K562 (cell line): Measurements from ENCODE around the gene TMEM131L. TPM values are rescaled to one million over a fixed set of nuclear protein-coding genes. Genes with fewer than 3 reads are reported as not detected.

Experiments used
- CBFA2T3 ChIP-seq: fragments of 450-650 bp; IDR thresholded peaks from 2 replicates; pipeline ENCODE4 v1.6.1; 2017
- DDX20 ChIP-seq: fragments of 450-650 bp; IDR thresholded peaks from 2 replicates; pipeline ENCODE4 v1.6.1; 2016; ENCODE audit warnings: missing genetic modification characterization, low read depth, mild to moderate bottlenecking, missing compliant biosample characterization, moderate library complexity
- HDAC1 ChIP-seq, 2 experiments: fragments of 450-650 bp; IDR thresholded peaks; 2 replicates each; pipeline ENCODE4 v1.6.1; 2016 to 2017; ENCODE audit warnings: inconsistent platforms in 1 of 2, mild to moderate bottlenecking in 1 of 2, moderate library complexity in 1 of 2
- IFI16 ChIP-seq: fragments of 250-450 bp; sonication (Bioruptor Pico); IDR thresholded peaks from 2 replicates; pipeline ENCODE4 v2.1.2; 2022; ENCODE audit warnings: mild to moderate bottlenecking, inconsistent platforms
- MAFK ChIP-seq: IDR thresholded peaks from 2 replicates; pipeline ENCODE4 v1.6.1; 2011; ENCODE audit warnings: low read length, improper control_type of control experiment
- NCOA2 ChIP-seq, 2 experiments: fragments of 450-650 bp; IDR thresholded peaks; 2 replicates each; pipeline ENCODE4 v1.6.1; 2018; ENCODE audit warnings: mild to moderate bottlenecking in 2 of 2, moderate library complexity in 1 of 2; ENCODE audit not compliant: partially characterized antibody in 2 of 2
- TEAD1 ChIP-seq, 2 experiments: fragments of 450-650 bp in 1 of 2; sonication (generic) in 1 of 2; formaldehyde crosslinking; IDR thresholded peaks; 2 replicates each; pipeline versions ENCODE4 v1.4.0 to v1.8.0; 2020 to 2022; ENCODE audit warnings: mild to moderate bottlenecking in 2 of 2, missing genetic modification reagents in 1 of 2
- ZNF668 ChIP-seq: fragments of 250-450 bp; sonication (Bioruptor Pico); IDR thresholded peaks from 2 replicates; pipeline ENCODE4 v1.8.0; 2022; ENCODE audit warnings: mild to moderate bottlenecking, inconsistent platforms
- ZNF785 ChIP-seq: fragments of 250-450 bp; sonication (Bioruptor Pico); IDR thresholded peaks from 2 replicates; pipeline ENCODE4 v1.4.0; 2020; ENCODE audit warnings: mild to moderate bottlenecking
- polyA plus RNA-seq, 8 experiments: library from polyadenylated mRNA; depleted of rRNA in 4 of 8; stranded (reverse) in 5 of 8; unstranded in 3 of 8; fragments of >200 nt; fragmentation: Nextera tagmentation in 2 of 8; fragmentation: Illumina TruSeq in 1 of 8; extraction: Ambion mirVana in 2 of 8; extraction: Trizol in 1 of 8; gene quantifications; 2 replicates each; pipeline versions ENCODE4 v1.2.1 to v1.2.3, GENCODE V29; 2011 to 2014; ENCODE audit warnings: inconsistent platforms in 1 of 8, missing spikeins in 1 of 8
- total RNA-seq, 7 experiments: library from RNA; depleted of rRNA in 6 of 7; stranded (reverse); fragments of >200 nt in 6 of 7; fragmentation: Illumina TruSeq in 2 of 7; extraction: Trizol in 2 of 7; gene quantifications; 2 replicates each; pipeline versions ENCODE4 v1.2.1 to v1.2.3, GENCODE V29; 2011 to 2021; ENCODE audit warnings: low replicate concordance in 1 of 7
- TF ChIP-seq, protein P1 (sequence below), 3 experiments: IDR thresholded peaks in 2 of 3; conservative IDR thresholded peaks in 1 of 3; 2 replicates each; pipeline ENCODE4 v1.5.1; 2011 to 2012; ENCODE audit warnings: low read length in 3 of 3, mild to moderate bottlenecking in 3 of 3, control low read depth in 2 of 3, improper control_type of control experiment in 1 of 3, inconsistent platforms in 1 of 3, low read depth in 1 of 3, mixed read lengths in 1 of 3, moderate library complexity in 1 of 3; ENCODE audit not compliant: insufficient read depth in 2 of 3
- TF ChIP-seq, protein P2 (sequence below): fragments of 450-650 bp; formaldehyde crosslinking; IDR thresholded peaks from 2 replicates; pipeline ENCODE4 v1.4.0; 2020; ENCODE audit warnings: mild to moderate bottlenecking, moderate library complexity
- TF ChIP-seq, protein P3 (sequence below), 2 experiments: fragments of 450-650 bp; formaldehyde crosslinking in 1 of 2; IDR thresholded peaks; 2 replicates each; pipeline versions ENCODE4 v1.4.0 to v1.6.1; 2014 to 2020; ENCODE audit warnings: mild to moderate bottlenecking in 2 of 2, borderline replicate concordance in 1 of 2, low read depth in 1 of 2
- TF ChIP-seq, protein P4 (sequence below): fragments of 450-650 bp; IDR thresholded peaks from 2 replicates; pipeline ENCODE4 v1.6.1; 2016
- TF ChIP-seq, protein P5 (sequence below): sonication (generic); IDR thresholded peaks from 2 replicates; pipeline ENCODE4 v1.6.1; 2016

Gene TMEM131L
- total and polyA plus RNA-seq, 9 of the 15 experiments (the other 6 are each of a cell fraction or from before 2014, with no cell fraction given), result 1.2 to 20.8 (median 12.9) TPM

DNA sequence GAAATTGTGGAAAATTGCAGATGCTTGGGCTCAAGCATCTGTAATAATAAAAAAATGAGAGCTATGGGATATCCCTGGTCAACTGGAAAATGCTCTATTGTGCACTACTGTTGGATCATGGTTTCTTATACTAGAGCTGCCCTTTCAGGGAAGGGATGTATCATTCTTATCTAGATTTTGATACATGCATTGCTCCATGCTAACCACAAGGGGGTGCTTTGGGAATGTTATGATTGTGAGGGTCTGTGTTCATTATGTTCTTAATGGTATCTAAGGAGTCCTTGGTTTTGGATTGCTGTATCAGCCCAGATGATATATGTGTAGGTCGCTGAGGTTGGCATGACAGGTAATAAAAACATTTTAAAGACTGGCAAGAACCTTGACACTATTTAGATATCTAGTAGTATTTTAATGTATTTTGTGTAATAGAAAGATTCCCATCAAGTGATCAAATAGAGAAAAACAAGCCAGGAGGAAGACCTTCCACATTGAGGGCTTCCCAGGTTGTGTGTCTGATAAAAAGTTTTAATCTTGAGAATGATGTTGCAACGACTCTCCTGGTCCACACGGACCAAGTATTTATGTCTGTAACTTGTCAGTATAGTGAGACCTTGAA lies 168.7 kb downstream of the TMEM131L start (continued):
- TF ChIP-seq, protein P1, sequence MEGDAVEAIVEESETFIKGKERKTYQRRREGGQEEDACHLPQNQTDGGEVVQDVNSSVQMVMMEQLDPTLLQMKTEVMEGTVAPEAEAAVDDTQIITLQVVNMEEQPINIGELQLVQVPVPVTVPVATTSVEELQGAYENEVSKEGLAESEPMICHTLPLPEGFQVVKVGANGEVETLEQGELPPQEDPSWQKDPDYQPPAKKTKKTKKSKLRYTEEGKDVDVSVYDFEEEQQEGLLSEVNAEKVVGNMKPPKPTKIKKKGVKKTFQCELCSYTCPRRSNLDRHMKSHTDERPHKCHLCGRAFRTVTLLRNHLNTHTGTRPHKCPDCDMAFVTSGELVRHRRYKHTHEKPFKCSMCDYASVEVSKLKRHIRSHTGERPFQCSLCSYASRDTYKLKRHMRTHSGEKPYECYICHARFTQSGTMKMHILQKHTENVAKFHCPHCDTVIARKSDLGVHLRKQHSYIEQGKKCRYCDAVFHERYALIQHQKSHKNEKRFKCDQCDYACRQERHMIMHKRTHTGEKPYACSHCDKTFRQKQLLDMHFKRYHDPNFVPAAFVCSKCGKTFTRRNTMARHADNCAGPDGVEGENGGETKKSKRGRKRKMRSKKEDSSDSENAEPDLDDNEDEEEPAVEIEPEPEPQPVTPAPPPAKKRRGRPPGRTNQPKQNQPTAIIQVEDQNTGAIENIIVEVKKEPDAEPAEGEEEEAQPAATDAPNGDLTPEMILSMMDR (IDR thresholded peaks at IDR 0.05 in 2 of 3, conservative IDR thresholded peaks at IDR 0.05 in 1 of 3; ENCODE audit: insufficient read depth in 2 of 3, low read depth in 1 of 3, low read length in 3 of 3), result peak; percentile 41 to 75 (median 66); a peak in 5 of 6 replicates
- TF ChIP-seq MAFK (no peak), NCOA2 (IDR thresholded peaks at IDR 0.05; ENCODE audit: partially characterized antibody in 2 of 2) (no peak), CBFA2T3 (no peak), ZNF668 (no peak), IFI16 (CRISPR knock-in tag) (no peak), HDAC1 (IDR thresholded peaks at IDR 0.05) (no peak), ZNF785 (no peak), TEAD1 (CRISPR knock-in tag; IDR thresholded peaks at IDR 0.05) (0 out of 4 replicates have a peak, but pooled peaks of 1 of the 2 experiments have one; percentile 51), DDX20 (tag) (no peak)
- TF ChIP-seq, protein P2, sequence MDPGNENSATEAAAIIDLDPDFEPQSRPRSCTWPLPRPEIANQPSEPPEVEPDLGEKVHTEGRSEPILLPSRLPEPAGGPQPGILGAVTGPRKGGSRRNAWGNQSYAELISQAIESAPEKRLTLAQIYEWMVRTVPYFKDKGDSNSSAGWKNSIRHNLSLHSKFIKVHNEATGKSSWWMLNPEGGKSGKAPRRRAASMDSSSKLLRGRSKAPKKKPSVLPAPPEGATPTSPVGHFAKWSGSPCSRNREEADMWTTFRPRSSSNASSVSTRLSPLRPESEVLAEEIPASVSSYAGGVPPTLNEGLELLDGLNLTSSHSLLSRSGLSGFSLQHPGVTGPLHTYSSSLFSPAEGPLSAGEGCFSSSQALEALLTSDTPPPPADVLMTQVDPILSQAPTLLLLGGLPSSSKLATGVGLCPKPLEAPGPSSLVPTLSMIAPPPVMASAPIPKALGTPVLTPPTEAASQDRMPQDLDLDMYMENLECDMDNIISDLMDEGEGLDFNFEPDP (CRISPR knock-in tag), result no peak
- TF ChIP-seq, protein P3, sequence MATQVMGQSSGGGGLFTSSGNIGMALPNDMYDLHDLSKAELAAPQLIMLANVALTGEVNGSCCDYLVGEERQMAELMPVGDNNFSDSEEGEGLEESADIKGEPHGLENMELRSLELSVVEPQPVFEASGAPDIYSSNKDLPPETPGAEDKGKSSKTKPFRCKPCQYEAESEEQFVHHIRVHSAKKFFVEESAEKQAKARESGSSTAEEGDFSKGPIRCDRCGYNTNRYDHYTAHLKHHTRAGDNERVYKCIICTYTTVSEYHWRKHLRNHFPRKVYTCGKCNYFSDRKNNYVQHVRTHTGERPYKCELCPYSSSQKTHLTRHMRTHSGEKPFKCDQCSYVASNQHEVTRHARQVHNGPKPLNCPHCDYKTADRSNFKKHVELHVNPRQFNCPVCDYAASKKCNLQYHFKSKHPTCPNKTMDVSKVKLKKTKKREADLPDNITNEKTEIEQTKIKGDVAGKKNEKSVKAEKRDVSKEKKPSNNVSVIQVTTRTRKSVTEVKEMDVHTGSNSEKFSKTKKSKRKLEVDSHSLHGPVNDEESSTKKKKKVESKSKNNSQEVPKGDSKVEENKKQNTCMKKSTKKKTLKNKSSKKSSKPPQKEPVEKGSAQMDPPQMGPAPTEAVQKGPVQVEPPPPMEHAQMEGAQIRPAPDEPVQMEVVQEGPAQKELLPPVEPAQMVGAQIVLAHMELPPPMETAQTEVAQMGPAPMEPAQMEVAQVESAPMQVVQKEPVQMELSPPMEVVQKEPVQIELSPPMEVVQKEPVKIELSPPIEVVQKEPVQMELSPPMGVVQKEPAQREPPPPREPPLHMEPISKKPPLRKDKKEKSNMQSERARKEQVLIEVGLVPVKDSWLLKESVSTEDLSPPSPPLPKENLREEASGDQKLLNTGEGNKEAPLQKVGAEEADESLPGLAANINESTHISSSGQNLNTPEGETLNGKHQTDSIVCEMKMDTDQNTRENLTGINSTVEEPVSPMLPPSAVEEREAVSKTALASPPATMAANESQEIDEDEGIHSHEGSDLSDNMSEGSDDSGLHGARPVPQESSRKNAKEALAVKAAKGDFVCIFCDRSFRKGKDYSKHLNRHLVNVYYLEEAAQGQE (IDR thresholded peaks at IDR 0.05; ENCODE audit: borderline replicate concordance), result peak; percentile 18; the same call in 1 of the 2 replicates
- TF ChIP-seq, protein P3 (CRISPR knock-in tag; IDR thresholded peaks at IDR 0.05; ENCODE audit: low read depth), result no peak
- TF ChIP-seq, protein P4, sequence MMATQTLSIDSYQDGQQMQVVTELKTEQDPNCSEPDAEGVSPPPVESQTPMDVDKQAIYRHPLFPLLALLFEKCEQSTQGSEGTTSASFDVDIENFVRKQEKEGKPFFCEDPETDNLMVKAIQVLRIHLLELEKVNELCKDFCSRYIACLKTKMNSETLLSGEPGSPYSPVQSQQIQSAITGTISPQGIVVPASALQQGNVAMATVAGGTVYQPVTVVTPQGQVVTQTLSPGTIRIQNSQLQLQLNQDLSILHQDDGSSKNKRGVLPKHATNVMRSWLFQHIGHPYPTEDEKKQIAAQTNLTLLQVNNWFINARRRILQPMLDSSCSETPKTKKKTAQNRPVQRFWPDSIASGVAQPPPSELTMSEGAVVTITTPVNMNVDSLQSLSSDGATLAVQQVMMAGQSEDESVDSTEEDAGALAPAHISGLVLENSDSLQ, result no peak
- TF ChIP-seq, protein P5, sequence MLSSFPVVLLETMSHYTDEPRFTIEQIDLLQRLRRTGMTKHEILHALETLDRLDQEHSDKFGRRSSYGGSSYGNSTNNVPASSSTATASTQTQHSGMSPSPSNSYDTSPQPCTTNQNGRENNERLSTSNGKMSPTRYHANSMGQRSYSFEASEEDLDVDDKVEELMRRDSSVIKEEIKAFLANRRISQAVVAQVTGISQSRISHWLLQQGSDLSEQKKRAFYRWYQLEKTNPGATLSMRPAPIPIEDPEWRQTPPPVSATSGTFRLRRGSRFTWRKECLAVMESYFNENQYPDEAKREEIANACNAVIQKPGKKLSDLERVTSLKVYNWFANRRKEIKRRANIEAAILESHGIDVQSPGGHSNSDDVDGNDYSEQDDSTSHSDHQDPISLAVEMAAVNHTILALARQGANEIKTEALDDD, result no peak
